ENCODE data around the gene PEAR1.

The PEAR1 gene

DNA sequence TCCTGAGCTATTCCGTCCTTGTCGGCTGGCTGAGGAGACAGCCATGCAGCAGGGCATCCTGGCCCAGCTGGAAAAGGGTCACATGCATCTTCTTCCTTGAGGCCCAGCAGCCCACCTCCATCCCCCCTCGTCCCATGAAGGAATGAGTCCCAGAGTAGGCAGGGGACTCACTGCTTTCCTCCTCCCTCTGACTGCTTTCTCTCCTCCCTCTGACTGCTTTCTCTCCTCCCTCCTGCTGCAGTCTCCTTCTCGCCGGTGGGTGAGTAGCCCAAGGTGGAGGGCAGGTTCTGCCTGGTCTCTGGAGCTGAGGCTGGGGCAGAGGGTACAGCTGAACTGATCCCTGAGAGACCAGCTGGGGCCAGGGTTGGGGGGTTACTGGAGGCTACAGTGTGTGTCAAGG is 19.4 kb upstream of the PEAR1 start:
- Histone ChIP-seq H3K4me3 (replicated peaks; ENCODE audit: insufficient read depth, low read length) (no peak overlapping the region), H3K27ac (replicated peaks) (no peak overlapping the region), H3K27me3 (ENCODE audit: insufficient read depth, poor library complexity, severe bottlenecking) (peaks cover 35% of the 10 kb centered on the region)
- TF ChIP-seq, protein P1, sequence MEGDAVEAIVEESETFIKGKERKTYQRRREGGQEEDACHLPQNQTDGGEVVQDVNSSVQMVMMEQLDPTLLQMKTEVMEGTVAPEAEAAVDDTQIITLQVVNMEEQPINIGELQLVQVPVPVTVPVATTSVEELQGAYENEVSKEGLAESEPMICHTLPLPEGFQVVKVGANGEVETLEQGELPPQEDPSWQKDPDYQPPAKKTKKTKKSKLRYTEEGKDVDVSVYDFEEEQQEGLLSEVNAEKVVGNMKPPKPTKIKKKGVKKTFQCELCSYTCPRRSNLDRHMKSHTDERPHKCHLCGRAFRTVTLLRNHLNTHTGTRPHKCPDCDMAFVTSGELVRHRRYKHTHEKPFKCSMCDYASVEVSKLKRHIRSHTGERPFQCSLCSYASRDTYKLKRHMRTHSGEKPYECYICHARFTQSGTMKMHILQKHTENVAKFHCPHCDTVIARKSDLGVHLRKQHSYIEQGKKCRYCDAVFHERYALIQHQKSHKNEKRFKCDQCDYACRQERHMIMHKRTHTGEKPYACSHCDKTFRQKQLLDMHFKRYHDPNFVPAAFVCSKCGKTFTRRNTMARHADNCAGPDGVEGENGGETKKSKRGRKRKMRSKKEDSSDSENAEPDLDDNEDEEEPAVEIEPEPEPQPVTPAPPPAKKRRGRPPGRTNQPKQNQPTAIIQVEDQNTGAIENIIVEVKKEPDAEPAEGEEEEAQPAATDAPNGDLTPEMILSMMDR (IDR thresholded peaks at IDR 0.05; ENCODE audit: insufficient read depth, low read length) = no peak
- TF ChIP-seq POLR2AphosphoS5 (IDR thresholded peaks at IDR 0.05; ENCODE audit: low read depth) = no peak
- DNase-seq (ENCODE audit: low read depth in 1 of 2, low spot score in 1 of 2) = no peak

DNA sequence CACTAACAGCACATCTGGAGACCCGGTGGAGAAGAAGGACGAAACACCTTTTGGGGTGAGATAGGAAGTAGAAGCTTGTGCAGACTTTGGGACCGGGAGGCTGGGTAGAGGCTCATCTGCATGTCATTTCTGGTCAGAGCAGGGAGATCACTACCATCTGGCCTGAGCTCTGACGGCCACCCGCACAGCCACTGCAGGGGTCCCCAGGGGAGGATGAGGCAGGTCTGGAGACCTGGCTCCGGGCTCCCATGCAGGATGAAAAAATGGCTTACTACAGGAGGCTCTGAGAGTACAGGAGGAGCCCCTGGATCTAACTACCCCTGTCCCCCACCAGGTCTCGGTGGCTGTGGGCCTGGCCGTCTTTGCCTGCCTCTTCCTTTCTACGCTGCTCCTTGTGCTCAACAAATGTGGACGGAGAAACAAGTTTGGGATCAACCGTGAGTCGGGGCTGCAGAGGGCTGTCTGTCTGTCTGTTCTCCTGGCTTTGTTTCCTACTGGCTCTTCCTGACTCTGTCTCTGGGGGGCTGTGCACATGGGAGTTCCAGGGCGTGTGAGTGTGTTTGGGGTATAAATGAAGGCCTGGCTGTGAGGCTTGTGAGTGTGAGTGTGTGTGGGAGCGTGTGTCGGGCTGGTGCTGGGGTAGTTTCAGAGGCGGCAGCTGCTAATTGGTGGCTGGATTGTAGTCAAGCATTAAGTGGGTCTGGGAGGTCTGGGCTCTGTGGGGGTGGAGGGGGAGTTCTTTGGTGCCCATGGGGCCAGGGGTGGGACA is 18.8 kb upstream of the PEAR1 start:
- Histone ChIP-seq H3K27me3 (ENCODE audit: insufficient read depth, poor library complexity, severe bottlenecking) (peaks cover 41% of the 10 kb centered on the region), H3K27ac (replicated peaks) (no peak overlapping the region), H3K4me3 (replicated peaks; ENCODE audit: insufficient read depth, low read length) (no peak overlapping the region)
- TF ChIP-seq, protein P2, sequence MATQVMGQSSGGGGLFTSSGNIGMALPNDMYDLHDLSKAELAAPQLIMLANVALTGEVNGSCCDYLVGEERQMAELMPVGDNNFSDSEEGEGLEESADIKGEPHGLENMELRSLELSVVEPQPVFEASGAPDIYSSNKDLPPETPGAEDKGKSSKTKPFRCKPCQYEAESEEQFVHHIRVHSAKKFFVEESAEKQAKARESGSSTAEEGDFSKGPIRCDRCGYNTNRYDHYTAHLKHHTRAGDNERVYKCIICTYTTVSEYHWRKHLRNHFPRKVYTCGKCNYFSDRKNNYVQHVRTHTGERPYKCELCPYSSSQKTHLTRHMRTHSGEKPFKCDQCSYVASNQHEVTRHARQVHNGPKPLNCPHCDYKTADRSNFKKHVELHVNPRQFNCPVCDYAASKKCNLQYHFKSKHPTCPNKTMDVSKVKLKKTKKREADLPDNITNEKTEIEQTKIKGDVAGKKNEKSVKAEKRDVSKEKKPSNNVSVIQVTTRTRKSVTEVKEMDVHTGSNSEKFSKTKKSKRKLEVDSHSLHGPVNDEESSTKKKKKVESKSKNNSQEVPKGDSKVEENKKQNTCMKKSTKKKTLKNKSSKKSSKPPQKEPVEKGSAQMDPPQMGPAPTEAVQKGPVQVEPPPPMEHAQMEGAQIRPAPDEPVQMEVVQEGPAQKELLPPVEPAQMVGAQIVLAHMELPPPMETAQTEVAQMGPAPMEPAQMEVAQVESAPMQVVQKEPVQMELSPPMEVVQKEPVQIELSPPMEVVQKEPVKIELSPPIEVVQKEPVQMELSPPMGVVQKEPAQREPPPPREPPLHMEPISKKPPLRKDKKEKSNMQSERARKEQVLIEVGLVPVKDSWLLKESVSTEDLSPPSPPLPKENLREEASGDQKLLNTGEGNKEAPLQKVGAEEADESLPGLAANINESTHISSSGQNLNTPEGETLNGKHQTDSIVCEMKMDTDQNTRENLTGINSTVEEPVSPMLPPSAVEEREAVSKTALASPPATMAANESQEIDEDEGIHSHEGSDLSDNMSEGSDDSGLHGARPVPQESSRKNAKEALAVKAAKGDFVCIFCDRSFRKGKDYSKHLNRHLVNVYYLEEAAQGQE (IDR thresholded peaks at IDR 0.05; ENCODE audit: insufficient replicate concordance, low read depth) = no peak
- TF ChIP-seq SPI1 (IDR thresholded peaks at IDR 0.05; ENCODE audit: borderline replicate concordance, low read depth) = no peak
- DNase-seq (ENCODE audit: low read depth in 1 of 2, low spot score in 1 of 2) = no peak

DNA sequence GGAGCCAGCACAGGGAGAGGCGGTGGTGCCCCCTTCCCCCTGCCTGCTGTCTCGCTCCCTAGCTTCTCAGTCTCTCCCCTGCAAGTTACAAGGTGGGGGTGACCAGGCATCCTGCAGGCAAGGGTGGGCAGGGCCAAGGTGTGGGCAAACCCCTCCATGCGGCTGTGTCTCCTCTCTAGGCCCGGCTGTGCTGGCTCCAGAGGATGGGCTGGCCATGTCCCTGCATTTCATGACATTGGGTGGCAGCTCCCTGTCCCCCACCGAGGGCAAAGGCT is 18.2 kb upstream of the PEAR1 start:
- Histone ChIP-seq H3K27ac (replicated peaks) (no peak overlapping the region), H3K4me3 (replicated peaks; ENCODE audit: insufficient read depth, low read length) (no peak overlapping the region), H3K27me3 (ENCODE audit: insufficient read depth, poor library complexity, severe bottlenecking) (peaks cover 46% of the 10 kb centered on the region)
- TF ChIP-seq POLR2AphosphoS5 (IDR thresholded peaks at IDR 0.05; ENCODE audit: low read depth) (no peak), SPI1 (IDR thresholded peaks at IDR 0.05; ENCODE audit: borderline replicate concordance, low read depth) (no peak), GABPA (IDR thresholded peaks at IDR 0.05; ENCODE audit: low read depth) (no peak)
- TF ChIP-seq, protein P1 (IDR thresholded peaks at IDR 0.05; ENCODE audit: insufficient read depth, low read length) = no peak
- TF ChIP-seq, protein P2 (IDR thresholded peaks at IDR 0.05; ENCODE audit: insufficient replicate concordance, low read depth) = no peak
- no peak for DNase-seq (ENCODE audit: low read depth in 1 of 2, low spot score in 1 of 2)

DNA sequence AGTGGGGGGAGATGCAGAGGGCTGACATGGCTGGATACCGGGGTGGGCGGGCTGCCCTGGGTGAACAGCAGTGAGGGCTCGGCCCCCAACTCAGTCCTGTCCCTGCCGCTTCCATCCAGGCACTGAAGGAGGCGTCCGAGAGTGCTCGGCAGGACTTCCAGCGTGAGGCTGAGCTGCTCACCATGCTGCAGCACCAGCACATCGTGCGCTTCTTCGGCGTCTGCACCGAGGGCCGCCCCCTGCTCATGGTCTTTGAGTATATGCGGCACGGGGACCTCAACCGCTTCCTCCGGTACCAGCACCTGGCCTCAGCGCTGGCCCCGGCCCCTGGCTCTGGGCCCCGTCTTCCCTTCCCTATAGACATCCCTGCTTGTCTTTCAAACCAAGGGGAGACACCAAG is 17.2 kb upstream of the PEAR1 start:
- TF ChIP-seq GABPA (IDR thresholded peaks at IDR 0.05; ENCODE audit: low read depth) (no peak), SPI1 (IDR thresholded peaks at IDR 0.05; ENCODE audit: borderline replicate concordance, low read depth) (no peak), POLR2AphosphoS5 (IDR thresholded peaks at IDR 0.05; ENCODE audit: low read depth) (no peak)
- TF ChIP-seq, protein P1 (IDR thresholded peaks at IDR 0.05; ENCODE audit: insufficient read depth, low read length) = no peak
- TF ChIP-seq, protein P2 (IDR thresholded peaks at IDR 0.05; ENCODE audit: insufficient replicate concordance, low read depth) = no peak
- no peak overlapping the region for H3K4me3 ChIP-seq (replicated peaks; ENCODE audit: insufficient read depth, low read length)
- peaks cover 43% of the 10 kb centered on the region for H3K27me3 ChIP-seq (ENCODE audit: insufficient read depth, poor library complexity, severe bottlenecking)
- no peak for DNase-seq (ENCODE audit: low read depth in 1 of 2, low spot score in 1 of 2)
- H3K27ac ChIP-seq (replicated peaks) = no peak overlapping the region
